Muscle layer of duodenum (tissue), 2 donors: ENCODE data around the gene CNDP2.
"Not testable (repeated sequence)": the region's sequence is repeated elsewhere in the genome, so short reads cannot be mapped to it uniquely, and the experiment has no call there.

ENCODE experiments used
- H3K27ac ChIP-seq: one replicate; pipeline ENCODE4 v1.7.0; 2013; ENCODE audit warnings: mild to moderate bottlenecking, low read length
- H3K27me3 ChIP-seq: one replicate; pipeline ENCODE4 v1.7.0; 2013; ENCODE audit warnings: low read depth, mild to moderate bottlenecking, control low read depth, low read length
- H3K36me3 ChIP-seq, 2 donors: one replicate each; pipeline ENCODE4 v1.7.0; 2013; ENCODE audit warnings: low read length in 2 of 2, control low read depth in 1 of 2, mild to moderate bottlenecking in 1 of 2; ENCODE audit not compliant: insufficient read depth in 2 of 2, control insufficient read depth in 1 of 2
- H3K4me1 ChIP-seq, 2 donors: one replicate each; pipeline ENCODE4 v1.7.0; 2013; ENCODE audit warnings: low read length in 2 of 2, mild to moderate bottlenecking in 2 of 2, control low read depth in 1 of 2, moderate library complexity in 1 of 2; ENCODE audit not compliant: insufficient read depth in 2 of 2, control insufficient read depth in 1 of 2
- H3K4me3 ChIP-seq, 2 donors: one replicate each; pipeline ENCODE4 v1.7.0; 2013; ENCODE audit warnings: low read length in 2 of 2, low read depth in 1 of 2, mild to moderate bottlenecking in 1 of 2
- H3K9me3 ChIP-seq, 2 donors: one replicate each; pipeline ENCODE4 v1.7.0; 2013; ENCODE audit warnings: low read length in 2 of 2, control low read depth in 1 of 2, mild to moderate bottlenecking in 1 of 2; ENCODE audit not compliant: control insufficient read depth in 1 of 2
- donor health status: healthy.

CNDP2 gene

GRCh38 chr18:74562775-74563174 lies 66.6 kb downstream of the CNDP2 start:
- Histone ChIP-seq H3K27me3 (no peaks in the 10 kb centered on the region), H3K9me3 (no peaks in the 10 kb centered on the region), H3K36me3 (no peaks in the 10 kb centered on the region), H3K27ac (no peak overlapping the region), H3K4me1 (no peaks in the 10 kb centered on the region), H3K4me3 (no peak overlapping the region)

- Histone ChIP-seq H3K36me3 (no peaks in the 10 kb centered on the region), H3K4me1 (no peaks in the 10 kb centered on the region), H3K4me3 (no peak overlapping the region), H3K27ac (no peak overlapping the region), H3K27me3 (no peaks in the 10 kb centered on the region), H3K9me3 (no peaks in the 10 kb centered on the region)
Measured at GRCh38 chr18:74563999-74564398, 67.8 kb downstream of the CNDP2 start.

- H3K27ac ChIP-seq, result not testable (repeated sequence)
Measured at GRCh38 chr18:74565164-74565563, 69.0 kb downstream of the CNDP2 start.

GRCh38 chr18:74565993-74566392 lies 69.8 kb downstream of the CNDP2 start:
- not testable (repeated sequence) for H3K27me3 ChIP-seq, H3K36me3 ChIP-seq, H3K9me3 ChIP-seq, H3K4me3 ChIP-seq, H3K27ac ChIP-seq, H3K4me1 ChIP-seq

More at GRCh38 chr18:74565164-74565563, 69.0 kb downstream of the CNDP2 start:
- H3K36me3 ChIP-seq, H3K4me3 ChIP-seq, H3K4me1 ChIP-seq, H3K27me3 ChIP-seq, H3K9me3 ChIP-seq: not testable (repeated sequence)

- H3K27ac ChIP-seq, result no peak overlapping the region
- H3K4me1 ChIP-seq, result no peaks in the 10 kb centered on the region
- H3K36me3 ChIP-seq, result no peaks in the 10 kb centered on the region
- H3K27me3 ChIP-seq, result no peaks in the 10 kb centered on the region
- no peaks in the 10 kb centered on the region for H3K9me3 ChIP-seq
- no peak overlapping the region for H3K4me3 ChIP-seq
Measured at GRCh38 chr18:74567822-74568221, 71.7 kb downstream of the CNDP2 start.

- H3K9me3 ChIP-seq, result no peaks in the 10 kb centered on the region
- H3K27me3 ChIP-seq, result no peaks in the 10 kb centered on the region
- H3K4me1 ChIP-seq, result no peaks in the 10 kb centered on the region
- no peaks in the 10 kb centered on the region for H3K36me3 ChIP-seq
- no peak overlapping the region for H3K4me3 ChIP-seq
- H3K27ac ChIP-seq, result no peak overlapping the region
Measured at GRCh38 chr18:74569401-74569800, 73.2 kb downstream of the CNDP2 start.

- Histone ChIP-seq H3K27me3 (no peaks in the 10 kb centered on the region), H3K9me3 (no peaks in the 10 kb centered on the region), H3K4me3 (no peak overlapping the region), H3K4me1 (no peaks in the 10 kb centered on the region), H3K36me3 (no peaks in the 10 kb centered on the region), H3K27ac (no peak overlapping the region)
Measured at GRCh38 chr18:74570266-74570665, 74.1 kb downstream of the CNDP2 start.

GRCh38 chr18:74571895-74572680 lies 75.9 kb downstream of the CNDP2 start:
- no peaks in the 10 kb centered on the region for H3K9me3 ChIP-seq
- no peaks in the 10 kb centered on the region for H3K36me3 ChIP-seq
- no peaks in the 10 kb centered on the region for H3K4me1 ChIP-seq
- H3K4me3 ChIP-seq, result no peak overlapping the region
- no peak overlapping the region for H3K27ac ChIP-seq
- H3K27me3 ChIP-seq, result no peaks in the 10 kb centered on the region

- H3K4me3 ChIP-seq, result no peak overlapping the region
- H3K27me3 ChIP-seq, result no peaks in the 10 kb centered on the region
- no peaks in the 10 kb centered on the region for H3K36me3 ChIP-seq
- no peaks in the 10 kb centered on the region for H3K4me1 ChIP-seq
- H3K9me3 ChIP-seq, result no peaks in the 10 kb centered on the region
- H3K27ac ChIP-seq, result no peak overlapping the region
Measured at GRCh38 chr18:74573053-74573452, 76.9 kb downstream of the CNDP2 start.
